Right lobe of liver (tissue), 4 donors: Measurements from ENCODE around the gene OR51E1.

Source experiments
- CTCF ChIP-seq, 4 donors: fragments of 200-600 bp in 3 of 4; fragments of 450-650 bp in 1 of 4; IDR thresholded peaks; one replicate each; pipeline versions ENCODE4 v1.5.1 to v1.8.0; 2016 to 2022; ENCODE audit warnings: antibody characterized with exemption in 4 of 4, mild to moderate bottlenecking in 2 of 4
- POLR2A ChIP-seq: fragments of 450-650 bp; IDR thresholded peaks from one replicate; pipeline ENCODE4 v1.6.1; 2017; ENCODE audit warnings: antibody characterized with exemption, mild to moderate bottlenecking
- donor health status: DM: no; HTN: no; CAD: no.
- donor health status: DM: no; HTN: no; CAD: no.
- donor health status: DM: no; HTN: yes; CAD: no.

GRCh38 chr11:4664183-4664582, 20.4 kb downstream of the OR51E1 start:
- TF ChIP-seq CTCF (IDR thresholded peaks at IDR 0.05) = no peak
- no peak for TF ChIP-seq POLR2A
